Stimulated activated CD8-positive, alpha-beta memory T cell treated with anti-CD3 and anti-CD28 coated beads, Interleukin-7, amount 100 ng/mL, for 4 hours (primary cell): ENCODE data around the gene XPNPEP2.
"Not testable (repeated sequence)": the region's sequence is repeated elsewhere in the genome, so short reads cannot be mapped to it uniquely, and the experiment has no call there.

Experiments
- DNase-seq, 2 donors: peaks; one replicate each; pipeline ENCODE4 v3.0.0-alpha.2; 2020; ENCODE audit warnings: low read depth in 2 of 2

Gene XPNPEP2

GRCh38 chrX:129719931-129720530, 18.7 kb upstream of the XPNPEP2 start:
- DNase-seq, result no peak

- no peak for DNase-seq
These were observed 18.0 kb upstream of the XPNPEP2 start for GRCh38 chrX:129720741-129721140.

GRCh38 chrX:129721414-129721813, 17.4 kb upstream of the XPNPEP2 start:
- no peak for DNase-seq

GRCh38 chrX:129721870-129722269, 16.9 kb upstream of the XPNPEP2 start:
- no peak for DNase-seq

- no peak for DNase-seq
These were observed 15.3 kb upstream of the XPNPEP2 start for GRCh38 chrX:129723511-129723910.

GRCh38 chrX:129724754-129725153, 14.0 kb upstream of the XPNPEP2 start:
- no peak for DNase-seq

- no peak for DNase-seq
These were observed 12.3 kb upstream of the XPNPEP2 start for GRCh38 chrX:129726307-129727111.

- no peak for DNase-seq
These were observed 10.7 kb upstream of the XPNPEP2 start for GRCh38 chrX:129728061-129728460.

GRCh38 chrX:129731228-129731627, 7.6 kb upstream of the XPNPEP2 start:
- DNase-seq, result no peak

- DNase-seq, result no peak
These were observed 5.9 kb upstream of the XPNPEP2 start for GRCh38 chrX:129732857-129733256.

- no peak for DNase-seq
These were observed 5.4 kb upstream of the XPNPEP2 start for GRCh38 chrX:129733335-129733734.

- DNase-seq, result no peak
These were observed 2.3 kb upstream of the XPNPEP2 start for GRCh38 chrX:129736491-129736890.

- no peak for DNase-seq
These were observed 863 bp upstream of the XPNPEP2 start for GRCh38 chrX:129737916-129738315.

- no peak for DNase-seq
These were observed 799 bp downstream of the XPNPEP2 start for GRCh38 chrX:129739578-129739977.

- DNase-seq, result no peak
These were observed 3.3 kb downstream of the XPNPEP2 start for GRCh38 chrX:129741880-129742758.

GRCh38 chrX:129742759-129743152, 4.0 kb downstream of the XPNPEP2 start:
- DNase-seq, result not testable (repeated sequence)

- no peak for DNase-seq
These were observed 5.0 kb downstream of the XPNPEP2 start for GRCh38 chrX:129743821-129744220.

- DNase-seq, result no peak
These were observed 6.1 kb downstream of the XPNPEP2 start for GRCh38 chrX:129744861-129745321.

- DNase-seq, result no peak
These were observed 8.0 kb downstream of the XPNPEP2 start for GRCh38 chrX:129746557-129747470.

- DNase-seq, result no peak
These were observed 8.8 kb downstream of the XPNPEP2 start for GRCh38 chrX:129747533-129747932.

- no peak for DNase-seq
These were observed 9.5 kb downstream of the XPNPEP2 start for GRCh38 chrX:129748305-129748704.
